Measurements from ENCODE around the gene ASIC2.

ASIC2 gene

GRCh38 chr17:33082529-33083173 is 210.4 kb downstream of the ASIC2 start (continued):
- TF ChIP-seq ZNF747 (tag by site-specific recombination; IDR thresholded peaks at IDR 0.05) = no peak
- peak; percentile 33 for TF ChIP-seq ZNF654 (tag by site-specific recombination; IDR thresholded peaks at IDR 0.05; ENCODE audit: low read depth)

DNA sequence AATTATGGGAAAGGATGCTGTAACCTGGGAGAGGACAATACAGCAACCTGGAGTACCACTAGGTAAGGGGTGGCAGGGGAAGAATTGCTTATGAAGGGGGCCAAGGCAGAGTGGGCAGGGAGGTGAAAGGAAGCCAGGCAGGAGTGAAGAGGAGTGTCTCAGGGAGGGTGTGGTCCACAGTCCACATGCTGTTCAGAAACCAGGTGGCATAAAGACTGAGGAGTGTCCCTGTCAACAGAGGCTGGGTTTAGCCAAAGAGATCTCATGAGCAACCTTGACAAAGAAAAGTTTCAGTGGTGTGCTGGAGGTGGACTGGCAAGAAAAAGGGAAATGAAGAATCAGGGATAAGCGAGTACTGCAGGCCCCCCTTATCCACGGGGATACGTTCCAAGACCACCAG is 213.0 kb downstream of the ASIC2 start:
- TF ChIP-seq ZNF366 (tag by site-specific recombination; conservative IDR thresholded peaks at IDR 0.05) (no peak), BCL11A (tag by site-specific recombination; IDR thresholded peaks at IDR 0.05; ENCODE audit: low read depth) (no peak), ZFHX2 (tag by site-specific recombination; conservative IDR thresholded peaks at IDR 0.05) (no peak), ZNF175 (tag by site-specific recombination; IDR thresholded peaks at IDR 0.05) (no peak), ZNF324 (tag by site-specific recombination; IDR thresholded peaks at IDR 0.05) (no peak), ZNF10 (tag by site-specific recombination; IDR thresholded peaks at IDR 0.05) (no peak), ZNF223 (tag by site-specific recombination; IDR thresholded peaks at IDR 0.05) (no peak), ZNF48 (tag by site-specific recombination; IDR thresholded peaks at IDR 0.05) (no peak), ZFP41 (tag by site-specific recombination; IDR thresholded peaks at IDR 0.05; ENCODE audit: borderline replicate concordance) (no peak), ZNF133 (tag by site-specific recombination; IDR thresholded peaks at IDR 0.05) (no peak), ZNF670 (tag by site-specific recombination; IDR thresholded peaks at IDR 0.05; ENCODE audit: low read depth) (no peak), WT1 (tag by site-specific recombination; IDR thresholded peaks at IDR 0.05) (no peak), FEZF1 (tag by site-specific recombination; IDR thresholded peaks at IDR 0.05) (no peak), KLF7 (tag by site-specific recombination; IDR thresholded peaks at IDR 0.05; ENCODE audit: borderline replicate concordance) (no peak)
- TF ChIP-seq, protein P1, sequence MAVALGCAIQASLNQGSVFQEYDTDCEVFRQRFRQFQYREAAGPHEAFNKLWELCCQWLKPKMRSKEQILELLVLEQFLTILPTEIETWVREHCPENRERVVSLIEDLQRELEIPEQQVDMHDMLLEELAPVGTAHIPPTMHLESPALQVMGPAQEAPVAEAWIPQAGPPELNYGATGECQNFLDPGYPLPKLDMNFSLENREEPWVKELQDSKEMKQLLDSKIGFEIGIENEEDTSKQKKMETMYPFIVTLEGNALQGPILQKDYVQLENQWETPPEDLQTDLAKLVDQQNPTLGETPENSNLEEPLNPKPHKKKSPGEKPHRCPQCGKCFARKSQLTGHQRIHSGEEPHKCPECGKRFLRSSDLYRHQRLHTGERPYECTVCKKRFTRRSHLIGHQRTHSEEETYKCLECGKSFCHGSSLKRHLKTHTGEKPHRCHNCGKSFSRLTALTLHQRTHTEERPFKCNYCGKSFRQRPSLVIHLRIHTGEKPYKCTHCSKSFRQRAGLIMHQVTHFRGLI (tag by site-specific recombination; IDR thresholded peaks at IDR 0.05) = no peak
- TF ChIP-seq, protein P2, sequence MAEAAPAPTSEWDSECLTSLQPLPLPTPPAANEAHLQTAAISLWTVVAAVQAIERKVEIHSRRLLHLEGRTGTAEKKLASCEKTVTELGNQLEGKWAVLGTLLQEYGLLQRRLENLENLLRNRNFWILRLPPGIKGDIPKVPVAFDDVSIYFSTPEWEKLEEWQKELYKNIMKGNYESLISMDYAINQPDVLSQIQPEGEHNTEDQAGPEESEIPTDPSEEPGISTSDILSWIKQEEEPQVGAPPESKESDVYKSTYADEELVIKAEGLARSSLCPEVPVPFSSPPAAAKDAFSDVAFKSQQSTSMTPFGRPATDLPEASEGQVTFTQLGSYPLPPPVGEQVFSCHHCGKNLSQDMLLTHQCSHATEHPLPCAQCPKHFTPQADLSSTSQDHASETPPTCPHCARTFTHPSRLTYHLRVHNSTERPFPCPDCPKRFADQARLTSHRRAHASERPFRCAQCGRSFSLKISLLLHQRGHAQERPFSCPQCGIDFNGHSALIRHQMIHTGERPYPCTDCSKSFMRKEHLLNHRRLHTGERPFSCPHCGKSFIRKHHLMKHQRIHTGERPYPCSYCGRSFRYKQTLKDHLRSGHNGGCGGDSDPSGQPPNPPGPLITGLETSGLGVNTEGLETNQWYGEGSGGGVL (tag by site-specific recombination; IDR thresholded peaks at IDR 0.05) = no peak
- TF ChIP-seq, protein P3, sequence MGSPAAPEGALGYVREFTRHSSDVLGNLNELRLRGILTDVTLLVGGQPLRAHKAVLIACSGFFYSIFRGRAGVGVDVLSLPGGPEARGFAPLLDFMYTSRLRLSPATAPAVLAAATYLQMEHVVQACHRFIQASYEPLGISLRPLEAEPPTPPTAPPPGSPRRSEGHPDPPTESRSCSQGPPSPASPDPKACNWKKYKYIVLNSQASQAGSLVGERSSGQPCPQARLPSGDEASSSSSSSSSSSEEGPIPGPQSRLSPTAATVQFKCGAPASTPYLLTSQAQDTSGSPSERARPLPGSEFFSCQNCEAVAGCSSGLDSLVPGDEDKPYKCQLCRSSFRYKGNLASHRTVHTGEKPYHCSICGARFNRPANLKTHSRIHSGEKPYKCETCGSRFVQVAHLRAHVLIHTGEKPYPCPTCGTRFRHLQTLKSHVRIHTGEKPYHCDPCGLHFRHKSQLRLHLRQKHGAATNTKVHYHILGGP (tag by site-specific recombination; IDR thresholded peaks at IDR 0.05) = no peak
- TF ChIP-seq, protein P4, sequence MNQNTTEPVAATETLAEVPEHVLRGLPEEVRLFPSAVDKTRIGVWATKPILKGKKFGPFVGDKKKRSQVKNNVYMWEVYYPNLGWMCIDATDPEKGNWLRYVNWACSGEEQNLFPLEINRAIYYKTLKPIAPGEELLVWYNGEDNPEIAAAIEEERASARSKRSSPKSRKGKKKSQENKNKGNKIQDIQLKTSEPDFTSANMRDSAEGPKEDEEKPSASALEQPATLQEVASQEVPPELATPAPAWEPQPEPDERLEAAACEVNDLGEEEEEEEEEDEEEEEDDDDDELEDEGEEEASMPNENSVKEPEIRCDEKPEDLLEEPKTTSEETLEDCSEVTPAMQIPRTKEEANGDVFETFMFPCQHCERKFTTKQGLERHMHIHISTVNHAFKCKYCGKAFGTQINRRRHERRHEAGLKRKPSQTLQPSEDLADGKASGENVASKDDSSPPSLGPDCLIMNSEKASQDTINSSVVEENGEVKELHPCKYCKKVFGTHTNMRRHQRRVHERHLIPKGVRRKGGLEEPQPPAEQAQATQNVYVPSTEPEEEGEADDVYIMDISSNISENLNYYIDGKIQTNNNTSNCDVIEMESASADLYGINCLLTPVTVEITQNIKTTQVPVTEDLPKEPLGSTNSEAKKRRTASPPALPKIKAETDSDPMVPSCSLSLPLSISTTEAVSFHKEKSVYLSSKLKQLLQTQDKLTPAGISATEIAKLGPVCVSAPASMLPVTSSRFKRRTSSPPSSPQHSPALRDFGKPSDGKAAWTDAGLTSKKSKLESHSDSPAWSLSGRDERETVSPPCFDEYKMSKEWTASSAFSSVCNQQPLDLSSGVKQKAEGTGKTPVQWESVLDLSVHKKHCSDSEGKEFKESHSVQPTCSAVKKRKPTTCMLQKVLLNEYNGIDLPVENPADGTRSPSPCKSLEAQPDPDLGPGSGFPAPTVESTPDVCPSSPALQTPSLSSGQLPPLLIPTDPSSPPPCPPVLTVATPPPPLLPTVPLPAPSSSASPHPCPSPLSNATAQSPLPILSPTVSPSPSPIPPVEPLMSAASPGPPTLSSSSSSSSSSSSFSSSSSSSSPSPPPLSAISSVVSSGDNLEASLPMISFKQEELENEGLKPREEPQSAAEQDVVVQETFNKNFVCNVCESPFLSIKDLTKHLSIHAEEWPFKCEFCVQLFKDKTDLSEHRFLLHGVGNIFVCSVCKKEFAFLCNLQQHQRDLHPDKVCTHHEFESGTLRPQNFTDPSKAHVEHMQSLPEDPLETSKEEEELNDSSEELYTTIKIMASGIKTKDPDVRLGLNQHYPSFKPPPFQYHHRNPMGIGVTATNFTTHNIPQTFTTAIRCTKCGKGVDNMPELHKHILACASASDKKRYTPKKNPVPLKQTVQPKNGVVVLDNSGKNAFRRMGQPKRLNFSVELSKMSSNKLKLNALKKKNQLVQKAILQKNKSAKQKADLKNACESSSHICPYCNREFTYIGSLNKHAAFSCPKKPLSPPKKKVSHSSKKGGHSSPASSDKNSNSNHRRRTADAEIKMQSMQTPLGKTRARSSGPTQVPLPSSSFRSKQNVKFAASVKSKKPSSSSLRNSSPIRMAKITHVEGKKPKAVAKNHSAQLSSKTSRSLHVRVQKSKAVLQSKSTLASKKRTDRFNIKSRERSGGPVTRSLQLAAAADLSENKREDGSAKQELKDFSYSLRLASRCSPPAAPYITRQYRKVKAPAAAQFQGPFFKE (tag by site-specific recombination; IDR thresholded peaks at IDR 0.05; ENCODE audit: borderline replicate concordance) = no peak
- TF ChIP-seq, protein P5, sequence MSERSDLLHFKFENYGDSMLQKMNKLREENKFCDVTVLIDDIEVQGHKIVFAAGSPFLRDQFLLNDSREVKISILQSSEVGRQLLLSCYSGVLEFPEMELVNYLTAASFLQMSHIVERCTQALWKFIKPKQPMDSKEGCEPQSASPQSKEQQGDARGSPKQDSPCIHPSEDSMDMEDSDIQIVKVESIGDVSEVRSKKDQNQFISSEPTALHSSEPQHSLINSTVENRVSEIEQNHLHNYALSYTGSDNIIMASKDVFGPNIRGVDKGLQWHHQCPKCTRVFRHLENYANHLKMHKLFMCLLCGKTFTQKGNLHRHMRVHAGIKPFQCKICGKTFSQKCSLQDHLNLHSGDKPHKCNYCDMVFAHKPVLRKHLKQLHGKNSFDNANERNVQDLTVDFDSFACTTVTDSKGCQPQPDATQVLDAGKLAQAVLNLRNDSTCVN (tag by site-specific recombination; optimal IDR thresholded peaks at IDR 0.05) = no peak
- CTCF ChIA-PET = interaction anchor here (0.5 kb wide), 1 partner anchor 120 kb away, joined by 4 read pairs; no protein-coding TSS in a partner anchor
- POLR2A ChIA-PET = no interaction called here
- Histone ChIP-seq H3K27ac (ENCODE audit: extremely low read depth, low read depth, low read length) (no peak overlapping the region), H3K4me1 (ENCODE audit: control insufficient read depth, insufficient read depth, low read length) (no peaks in the 10 kb centered on the region), H3K36me3 (ENCODE audit: control insufficient read depth in 2 of 2, insufficient read depth in 1 of 2, low read length in 2 of 2) (no peaks in the 10 kb centered on the region), H3K4me3 (ENCODE audit: low read depth, low read length) (no peak overlapping the region), H3K9me3 (ENCODE audit: control insufficient read depth, insufficient read depth, low read depth, low read length) (no peaks in the 10 kb centered on the region)
